ENCODE results near the gene TIGD3.

The TIGD3 gene

GRCh38 chr11:65383778-65384177, 29.2 kb downstream of the TIGD3 start:
- DNase-seq (ENCODE audit: insufficient read length, low spot score) (no peak), FAIRE-seq (no peak)
- TF ChIP-seq, protein P1, sequence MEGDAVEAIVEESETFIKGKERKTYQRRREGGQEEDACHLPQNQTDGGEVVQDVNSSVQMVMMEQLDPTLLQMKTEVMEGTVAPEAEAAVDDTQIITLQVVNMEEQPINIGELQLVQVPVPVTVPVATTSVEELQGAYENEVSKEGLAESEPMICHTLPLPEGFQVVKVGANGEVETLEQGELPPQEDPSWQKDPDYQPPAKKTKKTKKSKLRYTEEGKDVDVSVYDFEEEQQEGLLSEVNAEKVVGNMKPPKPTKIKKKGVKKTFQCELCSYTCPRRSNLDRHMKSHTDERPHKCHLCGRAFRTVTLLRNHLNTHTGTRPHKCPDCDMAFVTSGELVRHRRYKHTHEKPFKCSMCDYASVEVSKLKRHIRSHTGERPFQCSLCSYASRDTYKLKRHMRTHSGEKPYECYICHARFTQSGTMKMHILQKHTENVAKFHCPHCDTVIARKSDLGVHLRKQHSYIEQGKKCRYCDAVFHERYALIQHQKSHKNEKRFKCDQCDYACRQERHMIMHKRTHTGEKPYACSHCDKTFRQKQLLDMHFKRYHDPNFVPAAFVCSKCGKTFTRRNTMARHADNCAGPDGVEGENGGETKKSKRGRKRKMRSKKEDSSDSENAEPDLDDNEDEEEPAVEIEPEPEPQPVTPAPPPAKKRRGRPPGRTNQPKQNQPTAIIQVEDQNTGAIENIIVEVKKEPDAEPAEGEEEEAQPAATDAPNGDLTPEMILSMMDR (IDR thresholded peaks at IDR 0.05; ENCODE audit: insufficient read depth, missing control alignments), result no peak

- TF ChIP-seq, protein P1 (IDR thresholded peaks at IDR 0.05; ENCODE audit: insufficient read depth, missing control alignments), result no peak
- FAIRE-seq, result no peak
- no peak for DNase-seq (ENCODE audit: insufficient read length, low spot score)
Measured at GRCh38 chr11:65384301-65384889, 29.8 kb downstream of the TIGD3 start.

DNA sequence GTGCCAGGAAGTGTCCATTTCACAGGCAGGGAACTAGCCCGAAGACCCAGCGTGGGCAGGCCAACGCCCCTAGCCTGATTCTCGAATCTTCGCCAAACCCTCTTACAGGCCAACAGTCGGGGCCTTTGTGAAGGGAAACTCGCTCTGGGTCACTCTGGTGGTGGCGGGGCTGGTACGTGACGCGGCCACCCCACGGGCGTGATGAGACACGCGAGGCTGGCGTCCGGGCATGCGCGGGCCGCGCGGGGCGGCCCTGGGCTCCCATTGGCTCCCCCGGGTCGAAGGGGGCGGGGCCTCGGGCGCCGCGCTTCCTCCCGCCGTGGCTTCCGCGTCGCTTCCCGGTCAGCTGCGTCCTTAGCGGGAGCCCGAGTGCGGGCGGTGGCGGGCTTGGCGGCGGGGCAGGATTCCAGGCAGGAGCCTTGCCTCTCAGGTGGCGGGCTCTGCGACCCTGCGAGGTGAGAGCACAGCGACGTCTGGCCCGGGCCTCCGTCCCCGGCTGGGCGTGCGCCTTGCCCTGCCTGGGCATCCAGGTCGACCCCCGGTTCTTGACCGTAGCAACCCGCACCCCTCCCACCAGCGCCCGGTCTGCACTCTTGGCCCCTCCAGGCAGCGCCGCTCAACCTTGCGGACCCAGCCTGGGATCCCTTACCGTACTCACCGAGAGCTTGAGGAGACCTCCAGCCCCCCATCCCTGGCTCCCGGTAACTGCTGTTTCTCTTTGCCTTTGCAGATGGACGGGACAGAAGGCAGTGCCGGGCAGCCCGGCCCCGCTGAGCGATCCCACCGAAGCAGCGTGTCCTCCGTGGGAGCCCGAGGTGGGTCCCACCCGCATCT, 32.0 kb downstream of the TIGD3 start, which contains the start of gene FRMD8:
TSS of gene FRMD8 (plus strand) at position 331 of the 834 bp plus-strand sequence. CDS start at position 731, 400 bp downstream.
- FAIRE-seq, result no peak
- TF ChIP-seq, protein P1 (IDR thresholded peaks at IDR 0.05; ENCODE audit: insufficient read depth, missing control alignments), result no peak
- DNase-seq (ENCODE audit: insufficient read length, low spot score), result peak; percentile 85

DNA sequence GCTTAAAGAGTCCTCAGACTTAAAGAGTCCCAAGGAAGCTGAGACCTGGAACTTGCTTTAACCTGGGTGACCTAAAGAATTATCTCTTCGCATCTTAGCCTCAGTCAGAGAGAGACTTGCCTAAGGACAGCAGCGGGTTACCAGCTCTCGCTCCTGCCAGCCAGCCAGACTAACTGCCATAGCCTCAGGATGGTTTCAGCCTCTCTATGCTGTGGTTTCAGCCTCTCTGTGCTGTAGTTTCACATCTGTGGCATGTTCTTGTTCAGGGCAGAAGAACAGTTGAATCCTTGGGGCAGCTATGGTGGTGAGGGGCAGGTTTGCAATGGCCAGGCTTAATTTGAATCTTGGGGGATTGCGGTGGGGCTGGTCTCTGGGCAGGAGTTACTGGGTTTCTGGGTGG, 34.2 kb downstream of the TIGD3 start:
- TF ChIP-seq, protein P1 (IDR thresholded peaks at IDR 0.05; ENCODE audit: insufficient read depth, missing control alignments), result no peak
- no peak for FAIRE-seq
- no peak for DNase-seq (ENCODE audit: insufficient read length, low spot score)

DNA sequence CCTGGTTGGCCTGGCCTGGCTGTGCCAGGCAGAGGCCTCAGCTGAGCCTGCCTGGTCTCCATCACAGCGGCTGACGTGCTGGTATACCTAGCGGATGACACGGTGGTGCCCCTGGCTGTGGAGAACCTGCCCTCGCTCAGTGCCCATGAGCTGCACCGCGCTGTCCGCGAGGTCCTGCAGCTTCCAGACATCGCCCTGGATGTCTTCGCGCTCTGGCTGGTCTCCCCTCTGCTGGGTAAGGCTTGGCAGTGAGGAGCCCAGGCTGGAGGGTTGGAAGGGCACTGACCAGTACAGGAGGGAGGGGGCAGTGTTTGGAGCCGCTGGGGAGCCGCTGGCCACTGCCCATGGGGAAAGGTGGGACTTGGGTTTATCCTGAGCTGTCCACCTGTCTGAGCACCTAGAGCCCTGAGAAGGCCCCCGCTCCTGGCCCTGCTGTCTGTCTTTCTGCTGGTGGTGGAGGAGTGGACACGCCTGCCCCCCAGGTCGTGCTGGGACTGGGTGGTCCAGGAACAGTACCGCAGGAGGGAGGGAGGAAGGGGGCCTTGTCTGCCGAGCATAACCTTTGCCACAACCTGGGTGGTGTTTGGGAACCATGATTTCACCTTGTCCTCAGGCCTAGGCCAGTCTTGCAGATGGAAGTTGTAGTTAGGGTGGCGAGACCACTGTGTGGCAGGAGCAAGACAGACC, 34.9 kb downstream of the TIGD3 start:
- FAIRE-seq (no peak), DNase-seq (ENCODE audit: insufficient read length, low spot score) (no peak)
- TF ChIP-seq, protein P1 (IDR thresholded peaks at IDR 0.05; ENCODE audit: insufficient read depth, missing control alignments), result no peak

- DNase-seq (ENCODE audit: insufficient read length, low spot score), result no peak
Measured at GRCh38 chr11:65390099-65390941, 35.8 kb downstream of the TIGD3 start.

More at GRCh38 chr11:65390099-65390941, 35.8 kb downstream of the TIGD3 start:
- no peak for FAIRE-seq
- TF ChIP-seq, protein P1 (IDR thresholded peaks at IDR 0.05; ENCODE audit: insufficient read depth, missing control alignments), result no peak

Data from D721Med (cell line).